ENCODE data around the gene OTC.

Gene OTC

DNA sequence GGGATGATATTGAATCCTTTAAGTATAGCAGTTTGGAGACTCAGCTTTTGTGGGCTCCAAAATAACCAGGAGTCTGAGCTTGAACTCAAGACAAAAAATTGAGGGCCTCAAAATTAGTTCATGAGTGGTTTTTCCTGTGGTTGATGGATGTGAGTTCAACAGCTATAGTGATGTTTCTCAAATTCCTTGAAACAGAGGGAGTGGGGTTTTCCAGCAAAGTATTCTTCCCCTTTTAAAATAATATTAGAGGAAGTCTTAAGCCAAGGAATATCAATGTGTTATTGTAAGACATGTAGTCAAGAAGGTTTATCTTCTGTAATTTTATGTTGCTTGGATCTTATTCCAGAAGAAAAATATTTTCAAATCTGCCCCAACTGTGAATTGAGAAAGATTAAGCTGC is 10.6 kb downstream of the OTC start:
- DNase-seq: no peak

DNA sequence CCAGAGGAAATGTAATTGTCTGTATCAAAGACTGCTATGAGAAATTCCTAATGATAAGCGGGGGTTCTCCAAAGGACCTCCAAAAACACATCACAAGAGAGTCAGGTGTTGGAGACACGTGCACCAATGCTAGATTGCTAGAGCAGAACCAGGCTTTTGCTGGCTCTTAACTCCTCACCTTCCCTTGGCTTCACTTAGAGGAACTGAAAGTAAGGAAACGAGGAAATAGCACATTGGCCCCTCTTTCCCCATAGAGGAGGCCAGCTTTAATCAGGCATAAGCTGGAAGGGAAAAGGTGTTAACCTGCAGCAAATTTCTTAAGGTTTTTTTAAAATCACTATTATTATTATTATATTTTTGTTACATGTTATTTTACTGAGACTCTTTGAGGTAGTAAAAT is 13.6 kb downstream of the OTC start:
- no peak for DNase-seq

DNA sequence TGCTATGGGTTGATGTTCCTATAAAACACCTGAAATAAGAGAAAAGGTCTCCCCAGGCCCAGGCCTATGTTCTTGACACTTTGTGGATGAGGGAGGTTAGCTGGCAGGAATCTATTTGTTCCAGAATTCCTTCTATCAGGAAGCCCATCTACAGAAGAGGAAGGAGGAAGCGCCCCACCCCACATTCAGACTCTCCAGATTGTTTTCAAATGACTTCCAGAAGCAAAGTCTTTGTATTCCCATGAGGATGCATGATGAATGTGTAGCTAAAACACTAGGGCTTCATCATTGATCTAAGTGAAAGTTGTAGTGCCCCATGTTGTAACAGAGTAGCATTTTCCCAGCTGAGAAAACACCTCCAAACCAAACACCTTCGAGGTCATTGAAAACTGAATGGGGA is 16.4 kb downstream of the OTC start:
- DNase-seq: no peak

DNA sequence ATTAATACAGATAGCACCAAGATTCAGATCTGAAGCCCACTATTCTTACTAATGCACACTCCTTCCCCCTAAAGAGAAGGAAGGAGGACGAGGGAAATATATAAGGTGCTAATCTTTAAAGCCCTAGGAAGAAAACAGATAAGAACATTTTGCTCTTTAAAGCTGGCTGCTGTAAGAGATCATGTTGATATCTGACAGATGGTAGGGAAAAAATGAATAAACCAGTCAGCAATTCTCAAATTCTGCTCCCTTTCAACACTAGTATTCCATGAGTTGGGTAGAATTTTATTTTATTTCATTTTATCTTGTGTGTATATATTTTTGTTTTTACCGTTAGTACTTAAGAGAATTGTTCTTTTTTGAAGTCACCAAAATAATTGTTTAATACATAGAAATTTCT is 19.2 kb downstream of the OTC start:
- DNase-seq: peak; percentile 4

DNA sequence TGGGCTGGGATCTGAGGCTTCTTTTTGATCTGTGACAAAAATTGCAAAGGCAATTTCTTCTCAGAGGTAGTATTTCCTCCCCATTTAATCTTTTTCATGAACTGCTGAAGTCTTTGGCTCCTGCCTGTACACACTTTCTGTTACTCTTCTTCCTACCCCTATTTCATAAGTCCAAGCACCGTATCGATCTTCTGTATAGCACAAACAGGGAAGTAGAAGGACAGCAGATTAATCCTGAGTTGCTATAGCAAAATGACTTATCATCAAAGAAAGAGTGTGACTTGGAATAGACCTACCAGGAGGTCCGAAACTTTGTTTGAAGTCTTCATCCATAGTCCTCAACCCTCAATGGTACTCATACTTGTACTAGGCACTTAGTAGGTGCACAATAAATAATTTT is 22.0 kb downstream of the OTC start:
- no peak for DNase-seq

DNA sequence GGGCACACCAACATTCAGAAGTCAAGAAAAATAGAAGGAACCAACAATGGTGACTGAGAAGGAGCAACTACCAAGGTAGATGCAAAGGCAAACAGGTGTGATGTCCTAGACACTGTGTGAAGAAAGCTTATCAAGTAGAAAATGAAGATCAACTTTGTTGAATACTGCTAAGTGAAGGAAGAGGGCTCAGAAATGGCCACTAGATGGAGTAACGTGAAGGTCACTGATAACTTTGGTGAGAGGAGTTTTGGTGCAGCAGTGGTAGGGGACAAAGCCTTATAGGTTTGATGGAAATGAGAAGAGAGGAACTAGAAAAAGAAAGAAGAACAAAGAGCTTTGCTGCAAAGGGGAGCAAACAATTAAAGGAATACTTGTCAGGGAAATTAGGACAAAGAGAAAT is 23.5 kb downstream of the OTC start:
- DNase-seq: no peak

DNA sequence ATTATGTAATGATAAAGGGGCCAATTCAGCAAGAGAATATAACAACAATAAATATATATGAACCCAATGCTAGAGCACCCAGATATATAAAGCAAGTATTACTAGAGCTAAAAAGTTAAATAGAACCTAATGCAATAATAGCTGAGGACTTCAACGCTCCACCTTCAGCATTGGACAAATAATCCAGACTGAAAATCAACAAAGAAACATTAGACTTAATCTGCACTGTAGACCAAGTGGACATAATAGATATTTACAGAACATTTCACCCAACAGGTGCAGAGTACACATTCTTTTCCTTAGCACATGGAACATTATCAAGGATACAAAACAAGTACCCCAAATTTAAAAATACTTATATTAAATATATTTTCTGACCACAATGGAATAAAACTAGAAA is 24.3 kb downstream of the OTC start:
- DNase-seq: no peak

DNA sequence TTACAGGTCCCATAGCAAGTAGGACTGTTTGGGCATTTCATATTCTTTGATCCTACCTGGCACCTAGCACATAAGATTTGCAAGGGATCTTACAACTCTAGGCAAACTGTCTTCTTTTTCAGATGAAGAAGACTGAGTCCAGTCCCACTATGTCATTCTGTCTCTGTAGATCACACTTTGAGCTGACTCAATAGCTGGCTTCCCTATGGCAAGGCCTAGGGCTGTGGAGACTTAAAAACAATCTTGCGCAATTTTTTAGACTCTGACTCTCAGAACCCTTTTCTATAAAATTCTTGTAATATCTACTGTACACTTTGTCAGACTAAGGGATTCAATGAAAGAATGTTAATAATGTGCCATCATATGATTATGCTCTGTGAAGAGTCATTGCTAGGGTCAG is 26.7 kb downstream of the OTC start:
- no peak for DNase-seq

DNA sequence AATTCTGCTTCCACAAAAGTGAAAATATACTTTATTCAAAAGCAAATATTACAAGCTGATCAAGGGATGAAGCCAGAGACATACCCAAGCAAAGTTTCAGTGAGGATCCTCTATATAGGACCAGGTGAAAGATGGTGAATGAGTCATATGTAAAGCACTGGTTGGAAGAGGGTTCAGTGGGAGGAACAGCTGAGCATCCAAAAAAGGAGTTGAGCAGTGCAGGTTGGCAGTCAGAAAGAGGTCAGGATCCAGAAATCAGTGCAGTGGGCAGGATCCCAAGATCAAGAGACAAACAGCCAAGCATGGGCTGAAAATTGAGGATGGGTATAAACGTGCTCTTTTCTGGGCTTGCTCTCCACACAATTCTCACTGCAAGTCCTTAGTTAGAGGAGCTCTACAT is 30.3 kb downstream of the OTC start:
- DNase-seq: no peak

DNA sequence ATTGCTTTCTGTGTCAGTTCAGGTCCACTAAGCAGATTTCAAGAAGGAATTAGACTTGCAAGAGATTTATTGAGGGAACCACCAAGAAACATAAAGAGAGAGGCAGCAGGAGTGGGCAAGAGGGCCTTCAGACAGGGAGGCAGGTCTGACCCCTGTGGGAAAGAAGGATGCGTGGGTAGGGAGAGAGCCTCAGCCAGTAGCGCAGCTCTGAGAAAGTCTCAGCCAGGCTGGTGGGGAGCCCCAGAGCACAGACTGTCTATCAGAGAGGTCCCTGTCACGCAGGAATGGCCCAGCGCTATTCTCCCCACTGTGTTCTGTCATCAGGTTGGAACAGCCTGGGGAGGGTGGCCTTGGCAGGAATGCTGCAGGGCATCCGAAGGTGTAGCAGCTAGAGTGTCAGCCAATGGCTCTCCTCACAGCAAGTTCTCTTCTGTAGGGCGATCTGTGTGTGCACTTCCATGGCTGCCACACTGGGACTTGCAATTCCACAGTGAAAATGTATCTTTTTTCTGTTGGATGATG is 48.0 kb downstream of the OTC start:
- no peak for DNase-seq

DNA sequence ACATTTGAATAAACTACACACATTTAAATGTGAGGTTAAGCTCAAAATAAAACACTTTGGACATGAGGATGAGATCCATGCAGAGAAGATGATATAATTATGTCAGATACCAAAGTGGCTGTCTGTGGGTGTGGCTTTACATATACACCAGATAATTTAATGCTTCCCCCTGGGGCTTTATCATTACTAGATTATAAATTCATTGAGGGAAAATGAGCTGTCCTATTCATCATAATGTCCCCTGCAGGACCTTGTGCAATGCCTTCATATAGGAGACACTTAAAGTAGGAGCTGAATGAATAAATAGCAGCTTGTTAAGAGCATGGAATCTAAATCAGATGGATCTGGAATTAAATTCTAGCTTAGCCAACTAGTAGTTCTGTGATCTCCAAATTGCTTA is 49.7 kb downstream of the OTC start:
- DNase-seq: no peak

DNA sequence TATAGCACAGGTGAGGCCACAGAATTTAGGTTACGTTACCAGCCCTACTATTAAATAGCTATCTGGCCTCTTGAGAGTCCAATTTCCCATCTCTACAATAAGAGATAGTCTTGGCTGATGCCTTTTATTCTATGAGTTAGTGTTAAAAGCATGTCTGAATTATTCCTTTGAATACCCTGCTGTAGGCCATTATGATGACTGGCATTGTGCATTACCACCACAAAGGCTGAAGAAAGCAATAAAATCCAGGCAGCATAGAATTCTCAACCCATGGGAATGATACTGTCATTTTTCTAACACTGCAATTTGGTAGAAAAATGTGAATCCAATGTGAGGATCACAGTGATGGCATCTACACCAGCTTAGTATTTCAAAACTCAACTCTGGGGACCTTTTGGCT is 51.4 kb downstream of the OTC start:
- DNase-seq: no peak

DNA sequence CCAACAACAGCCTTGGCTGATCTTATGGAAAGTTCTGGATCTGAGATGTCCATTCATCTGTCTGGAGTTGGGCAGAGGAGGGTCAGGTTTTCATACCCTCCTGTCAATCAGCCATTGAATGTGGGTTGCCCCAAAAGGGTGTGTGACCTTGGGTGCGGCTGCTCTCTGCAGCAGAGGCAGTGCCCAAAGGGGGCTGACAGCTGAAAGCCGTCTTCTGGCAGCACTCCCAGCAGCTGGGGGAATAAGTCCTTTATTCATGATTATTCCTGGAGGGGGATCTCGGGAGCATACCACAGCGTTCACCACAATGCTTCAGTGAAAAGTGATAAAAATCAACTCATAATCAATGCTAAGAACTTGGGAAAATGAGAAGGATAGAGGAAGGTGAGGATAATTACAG is 54.7 kb downstream of the OTC start:
- DNase-seq: no peak

DNA sequence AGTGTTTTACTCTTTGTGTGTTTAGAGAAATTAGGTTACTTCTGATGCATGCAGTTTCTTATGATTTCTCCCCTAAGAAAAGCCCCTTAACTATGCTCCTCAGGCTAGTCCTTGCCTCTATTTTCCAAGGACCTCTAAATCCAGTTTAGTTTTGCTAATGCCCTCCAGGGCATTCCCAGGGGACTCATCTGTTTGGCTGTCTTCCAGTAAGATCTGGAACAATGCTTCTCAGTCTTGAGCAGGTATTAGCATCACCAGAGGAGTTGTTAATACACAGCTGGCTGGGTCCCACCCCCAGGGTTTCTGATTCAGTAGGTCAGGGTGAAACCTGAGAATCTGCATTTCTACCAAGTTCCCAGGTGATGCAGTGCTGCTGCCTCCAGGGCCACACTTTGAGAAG is 56.9 kb downstream of the OTC start:
- no peak for DNase-seq

DNA sequence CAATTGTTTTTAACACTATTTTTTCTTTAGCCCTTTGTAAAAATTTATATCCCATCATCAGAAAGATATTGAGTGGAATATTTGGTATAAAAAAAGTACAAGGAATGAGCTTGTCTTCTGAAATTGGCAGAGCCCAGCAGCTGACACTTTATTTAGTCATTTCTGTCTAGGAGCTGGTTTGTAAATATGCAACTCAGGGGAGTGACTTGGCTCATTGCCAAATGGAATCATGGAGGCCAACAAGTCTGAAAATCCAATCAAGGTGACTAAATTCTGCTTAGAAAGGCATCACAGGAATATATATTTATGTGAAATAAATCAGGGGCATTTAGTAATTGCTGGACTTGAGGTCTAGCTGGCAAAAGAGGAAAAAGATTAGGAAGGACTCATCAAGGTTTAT is 74.4 kb downstream of the OTC start:
- peak; percentile 54 for DNase-seq

DNA sequence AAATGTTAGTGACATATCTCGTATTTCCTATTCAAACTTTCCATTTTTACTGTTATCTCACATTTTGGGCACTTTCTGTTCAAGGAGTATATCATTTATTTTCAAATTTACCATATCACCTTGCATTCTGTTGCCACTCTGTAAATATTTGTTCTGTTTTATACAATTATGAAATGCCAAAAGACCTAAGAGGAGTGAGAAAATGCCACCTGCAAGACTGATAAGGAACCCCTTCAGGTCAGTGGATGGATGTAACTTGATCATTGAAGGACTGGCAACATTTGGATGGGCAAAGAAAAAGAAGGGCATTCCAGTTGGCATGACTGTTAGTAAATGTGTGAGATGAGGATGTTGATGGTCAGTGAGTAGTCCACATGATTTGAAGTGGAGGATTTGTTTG is 79.1 kb downstream of the OTC start:
- no peak for DNase-seq

DNA sequence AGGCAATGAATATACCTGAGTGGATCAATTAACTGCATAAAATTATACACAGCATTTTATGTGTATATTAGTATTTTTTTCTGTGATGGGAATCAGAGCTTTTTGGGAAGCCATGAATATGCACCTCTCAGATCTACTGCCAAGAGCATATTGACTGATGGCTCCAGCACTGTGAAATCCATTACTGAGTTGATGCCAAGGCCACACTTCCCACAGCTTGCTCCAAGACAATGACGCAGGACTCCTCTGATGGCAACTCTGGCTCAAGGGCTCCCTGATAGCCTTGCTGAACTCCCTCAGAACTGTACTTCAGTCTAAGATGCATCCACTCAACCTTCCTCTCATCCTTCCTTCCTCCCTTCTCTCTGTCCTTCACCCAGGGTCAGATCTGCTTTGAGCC is 82.7 kb downstream of the OTC start:
- DNase-seq: no peak

DNA sequence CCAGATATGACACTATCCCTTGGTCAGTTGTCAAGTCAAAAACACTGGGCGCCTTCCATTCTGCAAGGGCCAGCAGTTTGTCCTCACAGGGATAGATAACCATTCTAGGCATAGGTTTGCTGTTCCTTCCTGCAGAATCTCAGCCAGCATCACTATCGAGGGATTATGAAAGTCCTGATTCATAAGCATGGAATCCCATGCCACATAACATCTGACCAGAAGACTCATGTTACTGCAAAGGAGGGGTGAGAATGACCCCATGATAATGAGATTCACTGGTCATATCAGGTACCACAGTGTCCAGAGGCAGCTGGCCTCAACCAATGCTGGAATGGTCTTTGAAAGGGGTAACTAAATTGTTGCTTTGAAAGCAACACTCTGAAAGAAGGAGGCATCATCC is 84.7 kb downstream of the OTC start:
- no peak for DNase-seq

DNA sequence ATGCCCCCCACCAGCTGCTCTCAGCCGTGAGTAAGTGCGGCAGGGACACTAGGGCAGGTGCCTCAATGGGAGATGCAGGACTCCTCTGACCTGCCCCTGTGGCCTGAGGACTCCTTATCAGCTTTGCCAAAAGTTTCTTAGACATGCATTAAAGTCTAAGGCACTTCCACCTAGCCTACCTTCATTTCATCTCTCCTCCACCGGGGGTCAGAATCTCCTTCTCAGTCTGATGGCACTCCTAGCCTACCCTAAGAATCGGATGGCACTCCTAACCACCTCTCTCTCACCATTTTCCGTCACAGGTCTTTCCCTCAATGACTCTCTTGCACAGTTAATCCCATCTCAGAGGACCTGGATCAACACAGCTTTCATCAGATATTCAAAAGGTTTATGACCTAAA is 85.9 kb downstream of the OTC start:
- DNase-seq: no peak

DNA sequence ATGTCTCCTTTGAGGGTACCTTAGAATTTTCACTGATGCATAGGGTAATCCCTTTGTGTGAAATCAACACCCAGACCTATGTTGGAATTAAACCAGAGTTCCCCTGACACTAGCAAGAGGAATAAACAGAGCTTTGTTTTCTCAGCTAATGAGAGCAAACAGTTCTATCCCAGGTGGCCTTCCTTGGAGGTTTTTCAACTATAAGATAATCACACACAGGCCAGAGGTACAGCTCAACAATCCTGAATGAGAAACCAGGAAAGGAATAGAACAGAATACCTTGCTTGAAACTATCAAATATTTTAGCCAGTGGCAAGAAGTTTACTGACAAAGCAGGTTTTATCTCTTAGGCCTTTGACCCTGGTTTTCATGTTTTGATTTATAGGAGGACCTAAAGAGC is 100.2 kb downstream of the OTC start:
- no peak for DNase-seq

DNA sequence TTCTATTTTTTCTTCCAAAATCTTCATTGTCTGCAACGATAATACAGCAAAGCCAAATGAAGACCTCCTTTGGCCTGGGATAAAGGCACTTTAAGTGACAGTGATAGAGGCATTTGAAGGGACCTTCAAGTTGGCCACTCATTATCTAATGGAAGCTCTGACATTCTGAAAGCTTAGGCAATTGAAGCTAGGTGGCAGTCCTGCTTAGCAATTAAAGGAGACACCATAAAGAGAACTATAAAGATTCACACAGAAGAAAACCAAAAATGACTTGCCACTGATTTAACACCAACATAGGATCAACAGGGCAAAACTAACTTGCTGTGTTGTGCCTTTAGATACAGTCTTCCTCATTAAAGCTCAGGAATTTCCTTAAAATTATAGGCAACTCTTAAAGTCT is 105.7 kb downstream of the OTC start:
- DNase-seq: peak; percentile 17

DNA sequence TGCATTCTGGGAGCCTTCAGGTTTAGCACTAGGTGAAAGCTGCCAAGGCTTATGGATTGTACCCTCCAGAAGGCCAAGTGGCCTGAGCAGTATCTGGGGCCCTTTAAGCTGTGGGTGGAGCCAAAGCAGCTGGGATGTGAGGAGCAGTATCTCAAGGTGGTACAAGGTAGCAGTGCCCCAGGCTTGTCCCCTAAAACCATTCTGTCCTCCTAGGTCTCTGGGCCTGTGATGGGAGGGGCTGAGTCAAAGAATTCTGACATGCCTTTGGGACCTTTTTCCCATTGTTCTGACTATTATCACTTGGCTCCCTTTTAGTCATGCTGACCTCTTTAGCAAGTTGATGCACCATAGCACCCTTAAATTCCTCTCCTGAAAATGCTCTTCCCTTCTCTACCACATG is 109.9 kb downstream of the OTC start:
- no peak for DNase-seq

DNA sequence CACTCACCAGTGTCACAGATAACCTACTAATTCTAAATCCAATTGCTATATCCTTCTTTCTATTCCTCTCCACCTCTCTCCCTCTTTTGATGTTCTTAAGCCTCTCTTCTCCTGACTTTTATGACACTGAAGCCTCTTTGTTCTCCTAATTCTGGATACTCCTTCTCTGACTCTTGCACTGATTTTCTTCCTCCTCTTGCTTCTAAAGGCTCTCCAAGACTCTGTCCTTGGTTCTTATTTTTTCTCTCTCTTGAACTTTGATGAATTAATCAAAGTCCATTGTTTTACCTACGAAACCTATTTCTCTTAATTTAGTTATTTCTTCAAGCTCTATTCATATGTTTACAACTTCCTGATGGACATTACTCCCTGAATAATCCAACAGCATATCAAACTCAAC is 113.3 kb downstream of the OTC start:
- no peak for DNase-seq

DNA sequence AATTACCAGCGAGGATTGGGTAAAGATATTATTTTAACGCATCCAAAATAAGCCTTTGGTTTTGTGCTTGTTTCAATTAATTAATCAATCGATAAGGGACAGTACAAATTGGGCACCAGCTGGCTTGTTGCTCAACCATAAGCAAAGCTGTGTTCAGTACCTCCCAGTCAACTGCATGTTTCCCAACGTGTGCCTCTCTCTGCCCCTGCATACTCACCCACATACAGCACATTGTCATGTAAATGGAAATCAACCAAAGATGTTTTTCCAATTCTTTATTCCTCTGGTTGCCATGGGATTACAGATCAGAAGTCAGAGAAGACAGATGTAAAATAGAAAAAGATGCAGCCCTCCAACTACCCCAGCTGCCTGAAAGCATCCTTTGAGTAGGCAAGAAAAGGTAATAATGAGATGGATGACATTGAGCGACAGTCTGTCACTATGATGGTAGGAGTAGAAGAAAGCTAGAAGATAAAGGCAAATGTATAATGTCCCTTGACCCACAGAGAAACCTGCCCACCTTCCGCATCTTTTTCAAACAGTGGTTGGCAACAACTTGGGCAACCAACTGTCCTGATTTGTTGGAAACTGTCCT is 116.3 kb downstream of the OTC start:
- DNase-seq: no peak
